GM12874 (cell line): ENCODE results near the gene CR1L.

ENCODE experiments used
- TF ChIP-seq, protein P1 (sequence below): IDR thresholded peaks from 2 replicates; pipeline ENCODE4 v1.5.1; 2011; ENCODE audit warnings: low read depth, mild to moderate bottlenecking, control low read depth, low read length, moderate library complexity; ENCODE audit not compliant: insufficient read depth

The CR1L gene

DNA sequence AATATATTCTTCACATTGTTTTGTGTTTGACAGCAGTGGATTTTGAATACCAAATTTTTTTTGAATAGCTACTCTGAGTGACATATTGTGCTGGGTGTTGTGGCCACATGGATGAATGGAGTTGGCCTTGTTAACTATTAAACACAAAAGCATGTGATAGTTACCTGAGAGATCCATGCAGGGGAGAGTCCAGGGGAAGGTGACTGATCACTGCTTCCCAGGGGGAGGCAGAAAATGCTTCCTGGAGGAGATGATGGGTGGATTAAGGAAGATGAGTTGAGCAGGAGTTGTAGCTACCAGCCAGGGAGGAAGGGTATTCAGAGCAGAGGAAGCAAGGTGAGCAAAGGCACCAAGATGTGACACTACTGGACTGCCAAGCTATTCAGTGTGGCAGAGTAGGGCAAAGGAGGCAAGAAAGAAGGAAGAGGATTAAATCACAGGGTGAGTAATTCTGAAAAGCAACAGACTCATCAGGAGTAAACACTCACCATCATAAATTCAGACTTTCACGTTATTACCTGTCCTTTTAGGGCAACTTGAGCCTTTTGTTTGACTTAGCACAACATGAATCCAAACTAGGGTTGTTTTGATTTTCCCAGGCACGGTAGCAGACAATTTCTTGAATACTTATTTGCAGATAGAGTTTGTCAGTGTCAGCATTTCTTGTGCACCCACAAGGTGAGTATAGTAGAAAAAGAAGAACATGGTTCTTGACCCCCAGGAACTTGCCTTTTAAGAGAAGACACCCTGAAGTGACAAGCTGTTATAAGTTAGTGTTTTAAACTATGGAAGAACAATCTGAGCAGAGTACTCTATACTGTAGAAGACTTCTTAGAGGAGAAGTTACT lies 111.1 kb downstream of the CR1L start:
- TF ChIP-seq, protein P1, sequence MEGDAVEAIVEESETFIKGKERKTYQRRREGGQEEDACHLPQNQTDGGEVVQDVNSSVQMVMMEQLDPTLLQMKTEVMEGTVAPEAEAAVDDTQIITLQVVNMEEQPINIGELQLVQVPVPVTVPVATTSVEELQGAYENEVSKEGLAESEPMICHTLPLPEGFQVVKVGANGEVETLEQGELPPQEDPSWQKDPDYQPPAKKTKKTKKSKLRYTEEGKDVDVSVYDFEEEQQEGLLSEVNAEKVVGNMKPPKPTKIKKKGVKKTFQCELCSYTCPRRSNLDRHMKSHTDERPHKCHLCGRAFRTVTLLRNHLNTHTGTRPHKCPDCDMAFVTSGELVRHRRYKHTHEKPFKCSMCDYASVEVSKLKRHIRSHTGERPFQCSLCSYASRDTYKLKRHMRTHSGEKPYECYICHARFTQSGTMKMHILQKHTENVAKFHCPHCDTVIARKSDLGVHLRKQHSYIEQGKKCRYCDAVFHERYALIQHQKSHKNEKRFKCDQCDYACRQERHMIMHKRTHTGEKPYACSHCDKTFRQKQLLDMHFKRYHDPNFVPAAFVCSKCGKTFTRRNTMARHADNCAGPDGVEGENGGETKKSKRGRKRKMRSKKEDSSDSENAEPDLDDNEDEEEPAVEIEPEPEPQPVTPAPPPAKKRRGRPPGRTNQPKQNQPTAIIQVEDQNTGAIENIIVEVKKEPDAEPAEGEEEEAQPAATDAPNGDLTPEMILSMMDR, result no peak

DNA sequence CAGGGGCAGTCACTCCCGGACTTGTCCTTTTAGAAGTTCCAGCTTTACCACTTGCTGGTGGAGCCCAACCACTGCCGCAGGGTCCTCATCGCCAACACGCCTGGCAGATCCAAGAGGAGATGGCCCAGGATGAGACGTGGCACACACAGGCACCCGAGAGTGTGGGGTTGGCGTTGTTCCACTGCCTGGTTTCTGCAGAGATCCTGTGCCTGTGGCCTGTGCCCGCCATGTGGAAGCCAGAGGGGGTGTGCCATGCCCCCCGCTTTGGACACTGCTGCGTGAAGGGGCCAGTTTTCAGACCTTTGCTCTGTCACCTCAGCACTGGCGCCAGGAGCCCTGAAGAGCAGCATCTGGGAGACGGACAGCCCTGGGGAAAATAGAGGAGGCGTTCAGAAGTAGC lies 117.7 kb downstream of the CR1L start:
- TF ChIP-seq, protein P1, result no peak

DNA sequence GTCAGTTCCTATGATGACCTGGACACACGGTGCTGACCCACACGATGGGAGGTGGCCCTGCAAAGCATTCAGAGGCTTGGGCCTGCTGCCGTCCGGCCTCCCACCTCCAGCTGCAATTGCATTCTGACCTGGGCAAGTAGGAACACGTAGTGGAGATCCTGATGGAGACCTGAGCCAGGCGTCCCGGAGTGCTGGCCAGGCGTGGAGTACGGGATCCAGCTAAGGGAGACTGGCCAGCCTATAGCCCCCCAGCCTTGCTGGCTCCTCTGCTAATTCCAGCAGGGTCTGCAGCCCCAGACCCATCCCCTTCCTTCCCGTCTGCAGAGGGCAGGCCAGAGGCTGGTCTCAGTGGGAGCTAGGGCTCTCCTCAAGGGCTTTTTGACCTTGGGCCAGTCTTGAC lies 118.2 kb downstream of the CR1L start:
- TF ChIP-seq, protein P1, result no peak

DNA sequence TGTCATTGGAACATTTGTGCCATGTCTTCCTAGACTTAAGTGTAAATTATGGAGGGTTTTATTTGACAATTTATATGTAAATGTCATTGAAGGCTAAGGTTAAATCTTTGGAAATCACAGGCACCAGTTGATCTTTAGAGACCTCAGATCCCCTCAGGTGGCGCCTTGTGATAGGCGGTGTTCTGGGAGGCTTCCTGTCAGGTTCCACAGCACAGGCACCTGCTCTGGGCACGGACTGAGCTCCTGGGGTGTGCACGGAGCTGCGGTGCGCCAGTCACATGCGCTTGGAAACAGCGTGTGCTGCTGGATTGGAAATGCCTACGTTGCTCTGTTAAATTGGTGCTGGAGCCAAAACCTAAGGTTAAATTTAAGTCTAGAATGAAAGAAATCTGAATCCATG lies 119.0 kb downstream of the CR1L start:
- TF ChIP-seq, protein P1, result no peak

DNA sequence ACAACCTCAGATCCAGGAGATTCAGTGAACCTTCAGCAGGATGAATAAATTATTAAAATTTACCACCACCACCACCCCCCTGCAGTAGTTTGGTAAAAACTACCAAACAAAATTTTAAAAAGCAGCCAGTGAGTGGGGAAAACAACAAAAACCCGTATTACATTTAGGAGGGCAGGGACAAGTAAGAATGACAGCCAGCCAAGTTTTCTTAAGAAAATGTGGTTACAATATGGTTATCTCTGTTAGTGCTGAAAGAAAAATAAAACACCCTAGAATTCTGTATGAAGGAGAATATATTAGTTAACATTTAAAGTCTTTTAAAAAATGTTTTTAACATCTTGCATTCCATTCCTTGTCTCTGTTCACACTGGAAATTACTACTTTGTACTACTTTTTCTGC lies 121.6 kb downstream of the CR1L start:
- TF ChIP-seq, protein P1, result no peak
